NCI-H510A treated with DMSO at 0.1 percent for 48 hours (cell line): ENCODE data around the gene CD81.

ENCODE experiments used
- DNase-seq: peaks from one replicate; lab custom pipeline; 2025; lab: John Stamatoyannopoulos, UW

The CD81 gene

DNA sequence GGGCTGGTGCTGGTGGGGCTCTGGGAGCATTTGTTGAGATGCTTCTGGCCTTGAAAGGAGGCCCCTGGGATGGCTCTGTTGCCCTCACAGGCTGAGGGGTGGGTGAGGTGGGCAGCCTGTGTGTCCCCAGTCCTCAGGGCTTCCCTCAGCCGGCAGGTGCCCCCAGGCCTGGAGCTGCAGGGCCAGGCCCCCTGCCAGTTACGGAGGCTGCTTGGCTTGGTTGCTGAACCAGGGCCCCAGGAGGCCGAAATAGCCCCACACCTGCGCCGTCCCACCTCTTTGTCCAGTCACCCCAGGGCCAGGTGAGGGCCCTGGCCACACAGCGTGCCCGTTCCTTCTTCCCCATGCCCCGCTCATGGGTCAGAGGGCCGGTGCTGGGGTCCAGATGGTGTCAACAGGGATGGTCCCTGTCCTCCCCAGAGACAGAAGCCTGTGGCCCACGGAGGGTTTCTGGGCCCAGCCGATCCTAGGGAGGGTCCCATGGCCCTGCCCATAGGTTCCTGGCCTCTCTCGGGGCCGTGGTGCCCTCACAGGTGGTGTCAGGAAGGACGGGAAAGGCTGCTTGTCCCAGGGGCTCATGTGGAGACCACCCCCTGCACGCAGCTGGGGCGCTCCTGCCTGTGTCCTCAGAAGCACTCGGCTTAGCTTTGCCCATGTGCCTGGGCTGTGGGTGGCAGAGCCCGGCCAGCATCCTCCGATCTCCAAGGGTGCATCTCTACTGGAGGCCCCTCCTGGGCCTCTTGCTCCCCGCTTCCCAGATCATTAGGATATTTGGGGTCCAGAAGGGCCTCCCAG, 14.3 kb downstream of the CD81 start:
- no peak for DNase-seq

DNA sequence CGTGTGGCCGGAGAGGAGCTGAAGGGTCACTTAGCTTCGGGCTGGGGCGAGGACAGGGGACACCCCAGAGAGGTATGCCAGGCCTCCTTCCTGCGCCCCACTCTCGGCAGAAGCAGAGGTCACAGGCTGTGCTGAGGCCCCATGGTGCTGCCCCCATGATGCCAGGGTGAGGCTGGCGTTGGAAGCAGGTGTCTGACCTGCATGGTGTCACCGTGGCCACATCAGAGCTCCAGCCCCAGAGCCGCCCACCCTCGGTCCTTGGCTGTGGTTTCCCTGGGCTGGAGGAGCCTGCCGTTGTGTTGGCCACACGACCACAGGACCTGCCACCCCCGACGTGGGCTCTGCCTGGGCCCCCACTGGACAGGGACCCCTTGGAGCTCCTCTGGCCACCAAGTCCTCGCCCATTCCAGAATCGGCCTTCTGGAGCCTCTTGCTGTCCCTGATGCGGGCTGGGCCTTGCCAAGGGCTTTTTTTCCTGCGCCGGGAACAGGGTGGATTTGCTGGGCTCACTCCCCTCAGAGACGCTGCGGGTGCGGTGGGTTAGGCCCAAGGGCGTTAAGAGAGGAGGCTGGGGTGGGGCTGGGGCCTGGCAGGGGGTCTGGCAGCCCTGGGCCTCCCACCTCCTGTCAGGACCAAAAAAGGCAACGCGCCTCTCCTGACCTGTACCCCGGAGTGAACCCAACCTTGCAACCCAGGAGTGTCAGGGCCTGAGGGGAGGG, 15.3 kb downstream of the CD81 start:
- no peak for DNase-seq

DNA sequence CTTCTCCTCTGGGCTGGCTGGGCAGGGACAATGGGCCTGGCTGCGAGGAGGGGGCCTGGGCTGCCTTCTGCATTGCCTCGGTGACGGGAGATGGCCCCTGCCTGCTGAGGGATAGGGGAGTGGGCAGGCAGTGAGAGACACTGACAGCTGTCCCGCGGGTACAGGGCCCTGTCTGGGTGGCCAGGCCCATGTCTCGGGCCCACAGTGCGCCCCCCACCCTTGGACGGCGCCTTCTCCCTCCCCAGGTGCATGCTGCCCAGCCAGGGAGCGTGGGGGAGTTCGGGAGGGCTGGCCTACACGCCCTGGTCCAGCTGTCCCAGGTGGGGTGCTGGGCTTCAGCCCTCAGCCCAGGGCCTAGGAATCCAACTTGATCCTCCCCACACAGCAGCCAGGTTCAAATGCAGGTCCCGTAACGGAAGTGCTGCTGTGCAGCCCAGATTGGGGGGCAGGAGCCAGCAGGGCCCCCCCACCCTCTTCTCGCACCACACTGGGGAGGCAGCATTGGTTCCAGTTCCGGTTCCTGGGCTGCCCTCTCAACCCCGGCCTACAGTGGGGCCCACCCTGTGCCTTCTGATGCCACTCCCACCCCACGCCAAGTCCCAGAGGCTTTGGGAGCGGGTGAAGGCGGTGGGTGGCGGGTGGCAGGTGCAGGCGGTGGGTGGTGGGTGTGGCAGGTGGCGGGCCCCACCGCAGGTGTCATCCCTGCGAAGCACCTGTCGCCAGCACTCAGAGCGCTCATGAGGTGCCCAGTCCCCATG, 16.2 kb downstream of the CD81 start:
- no peak for DNase-seq

DNA sequence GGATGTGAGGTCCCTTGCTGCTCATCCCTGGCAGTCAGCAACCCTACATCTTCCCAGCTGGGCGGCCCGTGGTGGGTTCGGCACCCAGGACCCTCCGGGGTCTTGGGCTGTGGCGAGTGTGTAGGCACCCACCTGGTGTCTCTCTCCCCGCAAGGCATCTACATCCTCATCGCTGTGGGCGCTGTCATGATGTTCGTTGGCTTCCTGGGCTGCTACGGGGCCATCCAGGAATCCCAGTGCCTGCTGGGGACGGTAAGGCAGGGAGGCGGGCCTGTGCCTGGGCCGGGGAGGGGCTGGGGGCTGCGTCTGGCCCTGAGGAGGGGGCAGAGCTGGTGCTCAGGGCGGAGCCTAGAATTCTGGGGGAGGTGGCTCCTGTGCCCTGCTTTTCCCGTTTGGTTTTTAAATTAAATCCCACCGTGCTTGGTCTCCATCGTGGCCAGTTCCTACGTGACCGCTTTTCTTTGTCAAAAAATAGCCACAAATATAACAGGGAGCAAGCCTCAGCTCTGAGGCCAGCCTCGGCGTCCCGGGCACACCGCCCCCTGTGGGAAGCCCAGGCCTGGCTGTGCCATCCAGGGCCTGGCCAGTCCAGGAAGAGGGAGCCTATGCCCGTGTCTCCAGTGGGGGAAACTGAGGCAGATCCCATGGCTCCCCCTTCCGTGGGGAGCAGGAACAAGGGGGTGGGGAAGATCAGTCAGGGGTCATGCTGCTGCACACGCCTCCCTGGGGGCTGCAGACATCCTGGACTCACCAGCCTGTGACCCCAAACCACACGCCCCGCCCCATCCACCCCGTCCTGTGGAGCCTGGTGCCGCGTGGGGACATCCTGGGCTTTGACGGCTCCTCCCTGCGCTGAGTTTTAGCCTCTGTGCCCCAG, 17.1 kb downstream of the CD81 start:
- no peak for DNase-seq

DNA sequence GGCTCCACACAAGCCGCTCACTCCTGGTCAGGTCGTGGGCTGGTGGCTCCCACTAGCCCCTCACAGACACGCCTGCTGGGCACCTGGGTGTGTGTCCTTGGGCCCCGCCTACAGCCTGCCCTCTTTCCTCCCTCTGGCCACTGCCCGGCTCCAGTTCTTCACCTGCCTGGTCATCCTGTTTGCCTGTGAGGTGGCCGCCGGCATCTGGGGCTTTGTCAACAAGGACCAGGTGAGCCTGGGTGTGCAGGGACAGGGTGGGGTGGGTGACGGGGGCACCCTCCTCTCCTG, 17.7 kb downstream of the CD81 start:
- no peak for DNase-seq

DNA sequence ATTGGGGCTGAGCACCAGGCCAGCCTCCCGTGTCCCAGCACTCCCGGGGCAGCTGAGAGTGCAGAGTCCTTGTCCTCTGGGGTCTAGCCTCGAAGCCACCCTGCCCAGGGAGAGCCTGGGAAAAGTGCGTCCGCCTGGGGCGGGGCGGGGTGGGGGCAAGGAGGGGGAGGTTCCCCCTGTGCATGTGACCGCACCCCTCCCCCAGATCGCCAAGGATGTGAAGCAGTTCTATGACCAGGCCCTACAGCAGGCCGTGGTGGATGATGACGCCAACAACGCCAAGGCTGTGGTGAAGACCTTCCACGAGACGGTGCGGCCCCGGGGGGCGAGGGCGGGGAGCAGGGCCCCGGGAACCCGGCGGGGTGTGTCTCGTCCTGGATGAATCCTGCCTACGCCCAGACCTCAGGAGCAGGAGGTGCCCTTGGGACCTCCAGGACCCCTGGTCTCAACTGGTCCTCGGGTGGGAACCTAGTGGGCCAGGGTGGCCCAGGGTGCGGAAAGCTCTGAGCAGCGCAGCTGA, 18.2 kb downstream of the CD81 start:
- DNase-seq, result no peak

DNA sequence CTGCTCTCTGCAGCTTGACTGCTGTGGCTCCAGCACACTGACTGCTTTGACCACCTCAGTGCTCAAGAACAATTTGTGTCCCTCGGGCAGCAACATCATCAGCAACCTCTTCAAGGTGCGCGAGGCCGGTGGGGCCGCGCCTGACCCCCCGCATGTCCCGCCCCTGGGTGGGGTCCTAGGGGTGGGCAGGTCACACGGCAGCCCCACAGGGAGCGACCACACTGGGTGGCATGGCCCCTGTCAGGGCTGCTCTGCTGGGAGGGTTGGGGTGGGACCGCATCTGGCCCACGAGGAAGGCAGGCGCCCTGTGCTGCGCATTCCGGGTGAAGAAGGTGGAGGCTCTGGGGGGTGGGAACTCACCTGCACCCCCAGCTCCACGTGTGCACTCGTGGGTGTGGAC, 18.7 kb downstream of the CD81 start:
- DNase-seq, result no peak

DNA sequence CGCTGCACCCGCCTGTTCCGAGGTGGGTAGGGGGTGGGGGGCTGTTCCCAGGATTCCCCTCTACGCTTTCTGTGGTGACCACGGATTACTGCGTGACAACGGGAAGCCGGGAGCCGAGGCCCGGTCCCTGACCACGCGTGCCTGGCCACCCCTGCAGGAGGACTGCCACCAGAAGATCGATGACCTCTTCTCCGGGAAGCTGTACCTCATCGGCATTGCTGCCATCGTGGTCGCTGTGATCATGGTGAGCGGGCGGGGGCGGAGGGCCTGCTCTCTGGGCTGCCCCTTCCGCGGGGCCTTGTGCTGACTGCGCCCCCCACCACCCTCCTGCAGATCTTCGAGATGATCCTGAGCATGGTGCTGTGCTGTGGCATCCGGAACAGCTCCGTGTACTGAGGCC, 19.4 kb downstream of the CD81 start:
- DNase-seq, result no peak

DNA sequence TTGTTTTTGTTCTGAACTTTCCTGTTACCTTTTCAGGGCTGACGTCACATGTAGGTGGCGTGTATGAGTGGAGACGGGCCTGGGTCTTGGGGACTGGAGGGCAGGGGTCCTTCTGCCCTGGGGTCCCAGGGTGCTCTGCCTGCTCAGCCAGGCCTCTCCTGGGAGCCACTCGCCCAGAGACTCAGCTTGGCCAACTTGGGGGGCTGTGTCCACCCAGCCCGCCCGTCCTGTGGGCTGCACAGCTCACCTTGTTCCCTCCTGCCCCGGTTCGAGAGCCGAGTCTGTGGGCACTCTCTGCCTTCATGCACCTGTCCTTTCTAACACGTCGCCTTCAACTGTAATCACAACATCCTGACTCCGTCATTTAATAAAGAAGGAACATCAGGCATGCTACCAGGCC, 19.9 kb downstream of the CD81 start:
- no peak for DNase-seq

DNA sequence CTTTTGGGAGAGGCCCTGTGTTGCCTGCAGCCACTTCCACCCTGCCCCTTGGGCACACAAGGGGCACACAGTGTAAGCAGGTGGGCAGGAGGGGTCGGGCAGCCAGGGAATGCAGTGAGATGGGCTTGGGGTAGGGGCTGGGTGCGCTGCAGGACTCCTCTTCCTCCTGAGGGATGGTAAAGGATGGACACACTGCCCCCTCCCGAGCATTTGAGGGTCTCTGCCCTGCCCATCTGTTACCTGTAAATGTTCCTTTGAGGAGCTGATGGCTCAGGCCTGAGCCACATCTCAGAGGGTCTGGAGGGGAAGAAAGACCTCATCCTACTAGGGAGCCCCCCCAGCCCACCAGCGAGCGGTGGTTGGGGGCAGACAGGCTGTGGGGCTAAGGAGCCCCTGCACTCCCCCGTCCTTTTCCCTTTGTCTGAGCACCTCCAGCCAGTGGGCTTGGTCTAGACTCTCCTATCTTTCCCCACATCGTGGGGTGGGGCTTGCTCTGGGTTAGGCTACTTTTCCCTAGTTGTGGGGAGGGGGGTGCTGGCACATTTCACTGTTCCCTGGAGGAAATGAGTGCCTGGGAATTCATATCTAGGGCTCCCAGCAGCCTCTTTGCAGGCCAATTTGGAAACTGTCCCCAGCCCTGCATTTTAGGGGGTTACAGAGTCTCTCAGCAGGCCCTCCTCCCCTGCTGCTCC, 21.7 kb downstream of the CD81 start:
- DNase-seq, result no peak

DNA sequence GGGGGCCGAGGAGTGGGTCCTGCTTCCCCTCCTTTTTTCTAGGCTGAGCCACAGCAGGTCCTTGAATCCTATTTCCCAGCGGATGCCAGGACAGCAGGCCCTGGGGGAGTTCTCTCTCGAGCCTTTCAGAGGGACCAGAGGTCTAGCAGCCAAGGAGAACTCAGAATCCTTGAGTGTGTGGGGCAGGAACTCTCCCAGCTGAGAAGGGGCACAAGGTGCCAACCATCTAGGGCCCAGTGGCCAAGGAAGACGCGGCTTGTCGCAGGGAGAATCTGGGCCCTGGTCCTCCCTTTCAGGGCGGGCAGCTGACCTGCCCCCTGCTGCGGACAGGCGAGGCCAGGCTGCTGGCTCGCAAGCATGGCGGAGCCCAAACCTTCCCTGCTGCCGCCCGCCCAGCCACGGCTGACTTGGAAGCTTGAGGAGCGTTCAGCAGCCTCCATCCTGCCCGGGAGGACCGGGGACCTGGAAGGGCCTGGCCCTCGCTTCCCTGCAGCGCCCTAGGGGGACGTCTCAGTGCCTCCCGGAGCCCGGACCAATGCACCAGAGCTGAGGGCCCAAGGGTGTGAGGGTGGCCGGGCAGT, 22.5 kb downstream of the CD81 start:
- no peak for DNase-seq

DNA sequence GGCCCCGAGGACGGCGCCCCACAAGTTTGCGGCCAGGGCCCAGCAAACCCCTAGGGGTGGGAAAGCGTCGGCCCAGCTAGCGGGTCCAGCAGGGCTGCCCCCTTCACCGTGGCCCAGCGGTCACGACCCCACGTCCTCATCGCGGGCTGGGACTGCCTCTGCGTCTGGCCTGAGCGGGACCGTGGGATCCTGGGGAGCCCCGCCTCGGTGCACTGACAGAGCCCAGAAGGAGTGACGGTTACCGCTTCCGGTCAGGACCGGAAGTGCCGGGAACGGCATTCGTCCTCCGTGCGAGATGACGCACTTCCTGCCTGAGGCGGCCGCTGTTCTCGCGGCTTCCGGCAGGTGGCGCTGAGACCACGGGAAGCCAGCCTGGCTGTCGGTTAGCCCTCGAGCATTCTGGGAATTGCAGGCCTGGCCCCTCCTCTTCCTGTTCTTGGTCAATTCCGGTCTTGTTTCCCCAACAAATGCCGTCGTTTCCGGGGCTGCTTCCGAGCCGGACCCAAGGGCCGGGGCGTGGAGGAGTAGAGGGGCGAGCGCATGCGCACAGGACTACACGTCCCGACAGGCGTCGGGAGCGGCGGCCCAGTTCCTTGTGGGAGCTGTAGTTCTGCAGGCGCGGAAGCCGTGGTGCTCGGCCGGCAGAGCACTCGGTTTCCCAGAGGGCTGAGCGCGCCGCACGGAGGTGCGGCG, 23.1 kb downstream of the CD81 start, which contains the start of gene TSSC4:
TSSC4 (plus strand) TSS at position 682 of the 693 bp plus-strand sequence. CDS start 1,884 bp downstream, outside the sequence.
- DNase-seq, result peak; percentile 97

DNA sequence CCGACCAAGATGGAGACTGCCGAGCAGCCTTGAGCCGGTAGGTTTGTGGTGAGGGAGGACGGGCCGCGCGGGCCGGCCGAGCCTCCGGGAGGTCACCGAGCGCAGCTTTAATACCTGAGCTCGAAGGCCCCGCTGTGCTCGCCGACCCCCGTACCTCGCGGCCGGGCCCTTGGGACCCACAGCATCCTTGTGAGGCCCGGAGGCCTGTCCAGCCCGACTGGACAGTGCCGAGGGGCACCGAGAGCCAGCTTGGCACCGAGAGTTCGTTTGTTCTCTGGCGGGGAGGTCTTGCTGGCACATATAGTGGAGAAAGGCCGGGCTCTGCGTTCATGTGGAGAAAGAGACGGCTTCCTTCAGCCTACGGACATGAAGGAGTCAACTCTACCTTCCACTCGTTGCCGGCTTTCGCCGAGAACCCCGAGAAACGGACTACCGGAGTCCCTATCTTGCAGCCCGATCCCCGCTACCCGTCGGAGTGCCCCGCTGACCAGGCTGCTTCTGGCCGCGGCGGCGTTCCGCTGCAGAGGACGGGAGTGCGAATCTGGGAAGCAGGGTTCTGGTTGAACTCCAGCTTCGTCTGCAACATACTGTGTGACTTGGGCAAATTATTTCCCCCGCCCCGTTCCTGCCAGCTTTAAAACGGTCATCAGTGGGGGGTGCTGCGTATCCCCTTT, 23.8 kb downstream of the CD81 start:
- DNase-seq, result no peak

DNA sequence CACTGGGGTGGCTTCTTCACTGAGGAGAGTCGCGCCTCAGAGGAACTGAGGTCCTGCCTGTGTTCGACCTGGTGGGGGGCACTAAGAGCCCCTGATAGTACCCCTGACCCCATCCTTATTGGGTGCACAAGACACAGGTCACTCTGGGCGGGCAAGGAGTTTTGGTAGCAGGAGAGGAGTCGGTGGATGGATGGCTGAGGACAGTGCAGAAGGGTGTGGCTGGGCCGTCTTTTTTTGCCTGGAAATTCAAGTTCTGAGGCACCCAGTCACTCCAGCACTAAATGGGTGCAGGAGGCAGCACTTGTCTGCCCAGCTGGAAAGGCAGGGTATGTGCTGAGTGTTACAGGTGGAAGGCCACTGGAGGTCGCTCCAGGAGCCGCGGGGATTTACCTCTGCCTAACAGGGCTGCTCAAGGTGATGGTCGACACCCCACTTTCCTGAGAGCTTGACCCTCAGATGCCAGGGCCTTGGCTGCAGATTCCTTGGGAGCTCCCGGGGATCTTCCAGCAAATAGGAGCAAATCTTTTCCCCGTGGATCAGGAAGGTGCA, 24.4 kb downstream of the CD81 start:
- no peak for DNase-seq

DNA sequence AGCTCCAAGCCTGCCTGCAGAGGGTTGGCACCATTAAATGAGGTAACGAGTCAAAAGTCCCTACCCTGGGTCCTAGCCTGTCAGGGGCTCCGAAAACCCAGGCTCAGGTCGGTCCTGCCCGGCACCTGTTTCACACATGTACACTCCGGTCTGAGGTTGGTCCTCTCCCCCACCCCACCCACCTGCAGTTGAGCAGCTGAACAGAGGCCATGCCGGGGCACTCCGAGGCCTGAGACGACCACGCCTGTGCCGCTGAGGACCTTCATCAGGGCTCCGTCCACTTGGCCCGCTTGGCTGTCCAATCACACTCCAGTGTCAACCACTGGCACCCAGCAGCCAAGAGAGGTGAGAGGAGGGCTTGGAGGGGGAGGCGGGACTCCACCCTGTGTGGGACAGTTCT, 25.0 kb downstream of the CD81 start:
- DNase-seq, result no peak

DNA sequence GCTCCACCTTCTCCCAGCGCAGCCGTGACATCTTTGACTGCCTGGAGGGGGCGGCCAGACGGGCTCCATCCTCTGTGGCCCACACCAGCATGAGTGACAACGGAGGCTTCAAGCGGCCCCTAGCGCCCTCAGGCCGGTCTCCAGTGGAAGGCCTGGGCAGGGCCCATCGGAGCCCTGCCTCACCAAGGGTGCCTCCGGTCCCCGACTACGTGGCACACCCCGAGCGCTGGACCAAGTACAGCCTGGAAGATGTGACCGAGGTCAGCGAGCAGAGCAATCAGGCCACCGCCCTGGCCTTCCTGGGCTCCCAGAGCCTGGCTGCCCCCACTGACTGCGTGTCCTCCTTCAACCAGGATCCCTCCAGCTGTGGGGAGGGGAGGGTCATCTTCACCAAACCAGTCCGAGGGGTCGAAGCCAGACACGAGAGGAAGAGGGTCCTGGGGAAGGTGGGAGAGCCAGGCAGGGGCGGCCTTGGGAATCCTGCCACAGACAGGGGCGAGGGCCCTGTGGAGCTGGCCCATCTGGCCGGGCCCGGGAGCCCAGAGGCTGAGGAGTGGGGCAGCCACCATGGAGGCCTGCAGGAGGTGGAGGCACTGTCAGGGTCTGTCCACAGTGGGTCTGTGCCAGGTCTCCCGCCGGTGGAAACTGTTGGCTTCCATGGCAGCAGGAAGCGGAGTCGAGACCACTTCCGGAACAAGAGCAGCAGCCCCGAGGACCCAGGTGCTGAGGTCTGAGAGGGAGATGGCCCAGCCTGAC, 26.0 kb downstream of the CD81 start:
- no peak for DNase-seq

DNA sequence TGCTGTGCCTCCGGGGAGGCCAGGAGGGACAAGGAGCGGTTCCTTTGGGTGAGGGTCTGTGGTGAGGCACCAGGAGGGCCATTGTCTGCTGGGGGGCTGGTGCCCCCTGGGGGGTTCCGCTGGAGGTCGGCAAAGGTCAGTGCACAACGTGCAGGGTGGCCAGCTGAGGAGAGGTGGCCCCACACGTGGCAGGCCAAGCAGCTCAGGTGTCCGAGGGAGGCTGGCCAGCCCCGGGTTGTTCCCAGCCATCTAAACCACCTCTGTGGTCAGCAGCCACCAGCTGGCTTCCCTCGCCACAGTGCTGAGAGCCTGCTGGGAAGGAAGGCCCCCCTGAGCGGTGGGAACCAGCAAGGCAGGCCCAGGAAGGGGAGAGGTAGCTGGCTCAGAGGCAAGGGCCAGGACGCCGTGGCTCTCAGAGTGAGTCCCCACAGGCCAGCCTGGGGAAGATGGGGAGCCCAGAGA, 27.7 kb downstream of the CD81 start:
- no peak for DNase-seq

DNA sequence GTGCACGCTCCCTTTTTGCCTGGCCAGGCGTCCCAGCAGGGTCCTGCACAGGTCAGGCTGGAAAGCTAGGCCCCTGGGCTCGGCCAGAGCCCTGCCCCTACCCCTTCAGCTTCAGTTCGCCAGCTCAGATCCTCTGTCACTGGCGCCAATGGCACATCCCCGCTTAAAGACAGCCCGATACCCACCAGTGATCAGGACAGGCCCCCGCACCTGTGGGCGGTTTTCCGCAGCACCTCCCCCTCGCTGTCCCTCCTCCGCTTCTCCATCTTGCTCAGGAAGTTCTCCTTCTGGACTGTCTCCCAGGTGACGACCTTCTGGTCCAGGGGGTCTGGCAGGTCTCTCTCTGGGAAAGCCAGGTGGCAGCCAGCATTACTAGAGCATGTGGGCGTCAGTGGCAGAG, 29.3 kb downstream of the CD81 start:
- no peak for DNase-seq
